ENCODE data around the gene CEP83.

CEP83 gene

DNA sequence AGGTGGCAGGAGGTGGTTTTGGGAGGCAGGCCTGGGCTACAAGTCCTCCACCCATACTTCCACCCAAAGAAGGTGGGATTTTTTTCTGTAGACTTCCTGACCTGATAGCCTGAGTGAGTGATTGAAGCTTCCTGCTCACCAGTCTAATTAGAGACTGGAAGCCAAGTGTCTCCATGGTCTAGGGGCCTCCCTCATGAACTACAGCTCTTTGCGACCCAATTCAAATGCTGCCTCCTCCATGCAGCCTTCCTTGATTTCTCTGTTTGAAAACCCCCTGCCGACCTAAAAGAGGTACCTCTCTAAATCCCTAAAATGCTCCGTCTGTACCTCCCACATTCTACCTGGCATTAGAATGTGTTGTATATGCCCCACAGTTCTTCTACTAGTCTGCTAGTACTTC, 186.4 kb downstream of the CEP83 start:
- TF ChIP-seq, protein P1, sequence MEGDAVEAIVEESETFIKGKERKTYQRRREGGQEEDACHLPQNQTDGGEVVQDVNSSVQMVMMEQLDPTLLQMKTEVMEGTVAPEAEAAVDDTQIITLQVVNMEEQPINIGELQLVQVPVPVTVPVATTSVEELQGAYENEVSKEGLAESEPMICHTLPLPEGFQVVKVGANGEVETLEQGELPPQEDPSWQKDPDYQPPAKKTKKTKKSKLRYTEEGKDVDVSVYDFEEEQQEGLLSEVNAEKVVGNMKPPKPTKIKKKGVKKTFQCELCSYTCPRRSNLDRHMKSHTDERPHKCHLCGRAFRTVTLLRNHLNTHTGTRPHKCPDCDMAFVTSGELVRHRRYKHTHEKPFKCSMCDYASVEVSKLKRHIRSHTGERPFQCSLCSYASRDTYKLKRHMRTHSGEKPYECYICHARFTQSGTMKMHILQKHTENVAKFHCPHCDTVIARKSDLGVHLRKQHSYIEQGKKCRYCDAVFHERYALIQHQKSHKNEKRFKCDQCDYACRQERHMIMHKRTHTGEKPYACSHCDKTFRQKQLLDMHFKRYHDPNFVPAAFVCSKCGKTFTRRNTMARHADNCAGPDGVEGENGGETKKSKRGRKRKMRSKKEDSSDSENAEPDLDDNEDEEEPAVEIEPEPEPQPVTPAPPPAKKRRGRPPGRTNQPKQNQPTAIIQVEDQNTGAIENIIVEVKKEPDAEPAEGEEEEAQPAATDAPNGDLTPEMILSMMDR (IDR thresholded peaks at IDR 0.05; ENCODE audit: insufficient read depth, low read length) = no peak
- TF ChIP-seq POLR2AphosphoS5 (IDR thresholded peaks at IDR 0.05; ENCODE audit: low read depth) (no peak), SPI1 (IDR thresholded peaks at IDR 0.05; ENCODE audit: borderline replicate concordance, low read depth) (no peak)
- no peak for DNase-seq (ENCODE audit: low read depth in 1 of 2, low spot score in 1 of 2)
- no peaks in the 10 kb centered on the region for H3K27me3 ChIP-seq (ENCODE audit: insufficient read depth, poor library complexity, severe bottlenecking)
- H3K27ac ChIP-seq (replicated peaks) = no peak overlapping the region
- no peak overlapping the region for H3K4me3 ChIP-seq (replicated peaks; ENCODE audit: insufficient read depth, low read length)

GRCh38 chr12:94272280-94272679, 187.4 kb downstream of the CEP83 start:
- Histone ChIP-seq H3K27me3 (ENCODE audit: insufficient read depth, poor library complexity, severe bottlenecking) (no peaks in the 10 kb centered on the region), H3K27ac (replicated peaks) (no peak overlapping the region), H3K4me3 (replicated peaks; ENCODE audit: insufficient read depth, low read length) (no peak overlapping the region)
- TF ChIP-seq SPI1 (IDR thresholded peaks at IDR 0.05; ENCODE audit: borderline replicate concordance, low read depth) = peak; percentile 49; the same call in 1 of the 2 replicates
- TF ChIP-seq, protein P1 (IDR thresholded peaks at IDR 0.05; ENCODE audit: insufficient read depth, low read length) = no peak
- no peak for DNase-seq (ENCODE audit: low read depth in 1 of 2, low spot score in 1 of 2)

DNA sequence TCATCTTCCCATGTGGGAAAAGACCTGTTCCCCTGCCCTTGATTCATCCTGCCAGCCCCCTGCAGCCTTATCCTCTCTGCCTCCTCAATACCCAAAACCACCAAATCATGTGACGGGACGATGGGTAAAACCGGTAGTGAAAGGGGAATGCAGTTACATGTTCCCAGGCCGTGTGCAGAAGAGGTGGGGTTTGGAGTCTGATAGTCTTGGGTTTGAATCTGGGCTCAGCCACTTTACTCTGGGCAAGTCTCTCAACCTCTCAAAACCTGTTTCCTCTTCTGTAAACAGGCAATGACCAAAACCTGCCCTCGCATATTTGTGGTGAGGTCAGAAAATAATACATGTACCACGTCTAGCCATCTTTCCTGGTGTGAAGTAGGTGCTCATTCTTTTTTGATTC, 188.3 kb downstream of the CEP83 start:
- DNase-seq (ENCODE audit: low read depth in 1 of 2, low spot score in 1 of 2) = no peak
- no peaks in the 10 kb centered on the region for H3K27me3 ChIP-seq (ENCODE audit: insufficient read depth, poor library complexity, severe bottlenecking)
- H3K4me3 ChIP-seq (replicated peaks; ENCODE audit: insufficient read depth, low read length) = no peak overlapping the region
- no peak overlapping the region for H3K27ac ChIP-seq (replicated peaks)
- TF ChIP-seq GABPA (IDR thresholded peaks at IDR 0.05; ENCODE audit: low read depth) (no peak), POLR2AphosphoS5 (IDR thresholded peaks at IDR 0.05; ENCODE audit: low read depth) (no peak), SPI1 (IDR thresholded peaks at IDR 0.05; ENCODE audit: borderline replicate concordance, low read depth) (no peak)
- TF ChIP-seq, protein P1 (IDR thresholded peaks at IDR 0.05; ENCODE audit: insufficient read depth, low read length) = no peak
- TF ChIP-seq, protein P2, sequence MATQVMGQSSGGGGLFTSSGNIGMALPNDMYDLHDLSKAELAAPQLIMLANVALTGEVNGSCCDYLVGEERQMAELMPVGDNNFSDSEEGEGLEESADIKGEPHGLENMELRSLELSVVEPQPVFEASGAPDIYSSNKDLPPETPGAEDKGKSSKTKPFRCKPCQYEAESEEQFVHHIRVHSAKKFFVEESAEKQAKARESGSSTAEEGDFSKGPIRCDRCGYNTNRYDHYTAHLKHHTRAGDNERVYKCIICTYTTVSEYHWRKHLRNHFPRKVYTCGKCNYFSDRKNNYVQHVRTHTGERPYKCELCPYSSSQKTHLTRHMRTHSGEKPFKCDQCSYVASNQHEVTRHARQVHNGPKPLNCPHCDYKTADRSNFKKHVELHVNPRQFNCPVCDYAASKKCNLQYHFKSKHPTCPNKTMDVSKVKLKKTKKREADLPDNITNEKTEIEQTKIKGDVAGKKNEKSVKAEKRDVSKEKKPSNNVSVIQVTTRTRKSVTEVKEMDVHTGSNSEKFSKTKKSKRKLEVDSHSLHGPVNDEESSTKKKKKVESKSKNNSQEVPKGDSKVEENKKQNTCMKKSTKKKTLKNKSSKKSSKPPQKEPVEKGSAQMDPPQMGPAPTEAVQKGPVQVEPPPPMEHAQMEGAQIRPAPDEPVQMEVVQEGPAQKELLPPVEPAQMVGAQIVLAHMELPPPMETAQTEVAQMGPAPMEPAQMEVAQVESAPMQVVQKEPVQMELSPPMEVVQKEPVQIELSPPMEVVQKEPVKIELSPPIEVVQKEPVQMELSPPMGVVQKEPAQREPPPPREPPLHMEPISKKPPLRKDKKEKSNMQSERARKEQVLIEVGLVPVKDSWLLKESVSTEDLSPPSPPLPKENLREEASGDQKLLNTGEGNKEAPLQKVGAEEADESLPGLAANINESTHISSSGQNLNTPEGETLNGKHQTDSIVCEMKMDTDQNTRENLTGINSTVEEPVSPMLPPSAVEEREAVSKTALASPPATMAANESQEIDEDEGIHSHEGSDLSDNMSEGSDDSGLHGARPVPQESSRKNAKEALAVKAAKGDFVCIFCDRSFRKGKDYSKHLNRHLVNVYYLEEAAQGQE (IDR thresholded peaks at IDR 0.05; ENCODE audit: insufficient replicate concordance, low read depth) = no peak

GRCh38 chr12:94269316-94269999, 190.2 kb downstream of the CEP83 start:
- Histone ChIP-seq H3K27me3 (ENCODE audit: insufficient read depth, poor library complexity, severe bottlenecking) (no peaks in the 10 kb centered on the region), H3K27ac (replicated peaks) (no peak overlapping the region), H3K4me3 (replicated peaks; ENCODE audit: insufficient read depth, low read length) (no peak overlapping the region)
- no peak for TF ChIP-seq POLR2AphosphoS5 (IDR thresholded peaks at IDR 0.05; ENCODE audit: low read depth)
- TF ChIP-seq, protein P1 (IDR thresholded peaks at IDR 0.05; ENCODE audit: insufficient read depth, low read length) = no peak
- DNase-seq (ENCODE audit: low read depth in 1 of 2, low spot score in 1 of 2) = no peak
